ENCODE results near the gene TEX52. TPM values are rescaled to one million over a fixed set of nuclear protein-coding genes. Genes with fewer than 3 reads are reported as not detected.

TEX52 gene
- total RNA-seq = not detected in 2 replicates

DNA sequence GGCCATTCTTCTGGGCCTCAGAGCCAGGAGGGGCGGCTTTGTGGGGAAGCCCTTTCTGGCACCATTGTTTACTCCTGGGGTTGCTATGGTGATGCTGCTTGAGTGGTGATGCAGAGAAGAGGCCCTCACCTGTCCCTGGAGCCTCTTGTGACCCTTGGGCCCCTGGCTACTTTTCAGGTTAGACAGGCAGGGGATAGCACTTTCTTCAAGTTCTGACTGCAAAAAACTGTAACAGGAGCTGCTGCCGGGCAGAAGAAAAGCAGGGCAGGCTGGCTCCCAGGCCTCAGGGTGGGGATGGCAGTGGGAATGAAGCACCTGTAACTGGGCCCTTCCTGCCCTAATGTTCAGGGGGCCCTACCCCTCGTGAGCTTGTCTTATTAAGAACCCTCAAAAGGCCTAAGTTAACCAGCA is at the start of gene TEX52:
TSS of gene TEX52 (minus strand) at position 19 of the 411 bp plus-strand sequence. CDS start at position 6, 13 bp downstream.

DNA sequence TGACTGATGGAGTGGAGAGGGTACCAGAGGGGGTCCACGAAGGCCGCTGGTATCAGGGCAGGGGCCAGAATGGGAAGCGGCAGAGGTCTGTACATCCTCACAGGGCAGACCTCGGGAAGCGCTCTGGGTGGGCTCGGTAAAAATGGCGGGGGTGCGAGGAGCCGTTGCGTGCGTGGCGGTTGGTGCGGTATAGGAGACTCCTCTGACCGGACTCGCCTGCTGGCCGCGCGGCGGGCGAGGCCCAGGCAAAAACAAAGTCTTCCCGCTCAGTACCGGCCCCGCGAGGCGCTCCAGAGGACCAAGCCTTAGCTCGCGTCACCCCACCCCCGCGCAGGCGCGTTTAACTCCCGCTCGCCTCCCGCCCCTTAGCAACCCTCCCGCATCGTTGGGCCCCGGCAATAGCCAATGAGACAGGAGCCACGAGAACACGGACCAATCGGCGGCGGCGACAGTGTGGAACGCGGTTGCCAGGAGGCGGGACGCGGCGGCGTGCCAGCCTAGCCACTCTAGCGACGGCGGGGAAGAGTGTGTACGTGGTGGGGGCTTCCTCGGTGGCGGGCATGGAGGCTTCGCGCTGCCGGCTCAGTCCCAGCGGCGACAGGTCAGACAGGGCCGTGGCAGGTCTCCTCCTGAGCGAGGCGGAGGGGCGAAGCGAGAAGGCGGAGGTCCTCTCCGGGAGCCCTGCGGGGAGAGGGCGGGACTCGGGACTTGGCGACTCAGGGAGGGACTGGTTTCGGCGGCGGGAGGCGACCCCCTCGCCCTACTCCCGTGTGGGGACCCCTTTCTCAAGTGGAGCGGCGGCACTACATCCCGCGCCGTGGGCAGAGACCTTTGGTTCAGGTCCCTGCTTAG is 33.8 kb upstream of the TEX52 start, which contains the start of gene TULP3:
TSS of gene TULP3 (plus strand) at position 504 of the 852 bp plus-strand sequence. CDS start at position 561, 57 bp downstream.

DNA sequence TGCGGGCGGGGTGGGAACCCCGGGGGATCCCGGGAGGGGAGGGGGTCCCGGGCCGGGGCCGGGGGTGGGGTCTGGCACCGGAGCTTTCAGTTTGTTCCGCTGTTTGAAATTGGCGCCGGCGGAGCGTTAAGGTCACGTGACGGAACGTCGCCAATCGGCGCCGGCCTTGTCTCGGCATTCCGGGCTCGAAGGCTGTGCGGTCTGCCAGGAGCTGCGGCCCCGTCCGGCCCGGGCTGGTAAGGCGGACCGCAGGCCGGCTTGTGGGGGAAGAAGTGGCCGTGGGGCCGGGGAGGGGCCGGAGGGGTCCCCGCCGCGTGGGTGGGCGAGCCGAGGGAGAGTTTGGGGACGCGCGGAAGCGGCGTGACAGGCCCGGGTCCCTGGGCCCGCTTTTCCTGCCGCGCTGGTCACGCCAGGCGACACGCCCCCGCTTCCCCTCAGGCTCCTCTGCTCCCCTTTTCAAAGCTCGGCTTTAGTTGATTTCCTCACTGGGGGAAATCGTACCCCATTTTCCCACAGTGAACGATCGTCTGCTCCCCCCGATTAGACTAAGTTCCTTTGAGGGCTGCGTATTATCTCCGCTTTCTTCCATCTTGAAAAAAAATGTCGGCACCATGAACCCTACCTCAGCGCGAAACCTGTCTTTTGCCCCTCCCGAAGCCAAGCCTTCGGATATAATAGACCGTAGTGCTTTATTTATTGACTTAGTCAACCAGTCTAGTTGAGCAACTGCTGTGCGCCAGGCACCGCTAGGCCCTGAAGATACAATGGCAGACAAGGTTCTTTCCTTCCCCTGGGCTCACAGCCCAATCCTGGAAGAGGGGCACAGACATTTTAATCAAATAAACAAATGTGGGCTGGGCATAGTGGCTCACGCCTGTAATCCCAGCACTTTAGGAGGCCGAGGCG is 20.5 kb upstream of the TEX52 start, which contains the start of the genes FOXM1 and RHNO1:
TSS of gene FOXM1 (minus strand) at position 128 of the 906 bp plus-strand sequence. CDS start 2,696 bp downstream, outside the sequence.
TSS of gene RHNO1 (plus strand) at position 177 of the 906 bp plus-strand sequence. CDS start 8,144 bp downstream, outside the sequence.

DNA sequence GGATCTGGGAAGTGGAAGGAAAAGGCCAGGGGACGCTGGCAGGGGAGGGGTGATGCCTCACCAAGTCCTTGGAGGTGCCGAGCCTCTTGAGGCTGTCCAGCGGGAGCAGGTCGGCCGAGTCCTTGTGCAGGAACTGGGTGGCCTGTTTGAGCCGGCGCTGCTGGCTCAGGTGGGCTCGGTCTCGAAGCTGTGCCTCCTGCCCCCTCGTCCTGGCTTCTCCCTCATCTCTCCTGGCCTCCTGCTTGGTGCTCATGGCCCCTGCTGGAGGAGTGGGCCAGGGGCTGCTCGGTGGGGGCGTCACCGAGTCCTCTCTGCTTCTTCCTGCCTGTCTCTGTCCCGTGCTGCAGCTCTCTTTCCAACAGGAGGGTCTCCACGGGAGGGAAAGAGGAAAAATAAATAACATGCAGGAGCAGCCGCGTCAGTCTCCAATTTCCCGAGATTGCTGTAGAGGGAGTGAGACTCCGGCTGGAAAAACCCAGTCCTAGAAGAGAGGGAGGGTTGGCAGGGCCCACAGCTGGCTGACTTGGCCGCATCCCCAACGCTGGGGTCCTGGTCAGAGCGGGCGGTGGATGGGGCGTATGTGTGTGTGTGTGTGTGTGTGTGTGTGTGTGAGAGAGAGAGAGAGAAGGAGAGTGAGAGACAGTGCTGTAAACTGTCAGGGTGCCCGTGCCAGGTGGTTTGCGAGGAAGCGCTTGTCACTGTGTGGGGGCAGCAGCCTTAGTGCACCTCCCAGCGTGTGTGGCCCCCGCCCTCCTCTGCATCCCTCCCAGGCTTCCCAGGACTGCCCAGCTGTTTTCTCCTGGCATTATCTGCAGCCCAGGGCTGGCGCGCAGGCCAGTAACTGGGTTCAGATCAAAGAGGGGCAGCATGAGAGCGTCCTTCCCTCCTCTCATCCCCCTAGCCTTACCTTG is 22.0 kb downstream of the TEX52 start, which contains the start of gene NRIP2:
TSS of gene NRIP2 (minus strand) at position 455 of the 911 bp plus-strand sequence. CDS start at position 403, 52 bp downstream.

DNA sequence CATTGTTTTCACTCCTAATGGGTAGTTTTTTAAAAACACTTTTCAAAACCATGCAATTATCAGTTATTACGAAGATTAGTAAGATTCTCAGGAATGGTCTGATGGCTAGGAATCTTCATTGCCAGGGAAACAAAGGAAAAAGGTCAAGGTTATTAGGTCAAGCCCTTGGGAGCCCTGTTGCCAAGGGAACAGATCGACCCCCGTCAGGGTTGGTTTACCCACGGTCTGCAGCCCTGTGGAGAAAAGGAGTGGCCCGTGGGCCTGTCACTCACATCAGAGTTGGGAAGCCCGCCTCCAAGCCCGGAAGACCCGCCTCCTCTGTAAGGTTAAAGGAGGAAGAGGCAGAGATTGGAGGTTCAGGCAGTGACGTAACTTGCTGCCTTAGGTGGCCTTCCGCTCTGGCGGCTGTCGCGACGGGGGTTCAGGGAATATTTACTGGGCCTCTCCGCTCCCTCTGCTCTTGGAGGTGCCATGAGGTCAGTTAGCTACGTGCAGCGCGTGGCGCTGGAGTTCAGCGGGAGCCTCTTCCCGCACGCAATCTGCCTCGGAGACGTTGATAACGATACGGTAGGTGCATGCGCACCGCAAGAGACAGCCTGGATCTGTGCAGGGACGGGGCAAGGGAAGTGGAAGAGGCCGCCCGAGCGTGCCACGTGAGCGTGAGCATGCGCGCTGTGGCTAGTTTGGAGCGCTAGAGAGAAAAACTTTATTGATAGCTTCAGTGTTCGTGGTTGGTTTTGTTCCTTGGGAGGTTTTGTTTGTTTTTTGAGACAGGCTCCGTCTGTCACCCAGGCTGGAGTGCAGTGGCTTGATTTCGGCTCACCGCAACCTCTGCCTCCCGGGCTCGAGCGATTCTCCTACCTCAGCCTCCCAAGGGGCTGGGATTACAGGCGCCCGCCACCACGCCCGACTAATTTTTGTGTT is 44.3 kb downstream of the TEX52 start, which contains the start of gene ITFG2:
TSS of gene ITFG2 (plus strand) at position 379 of the 924 bp plus-strand sequence. CDS start at position 472, 93 bp downstream.

Other genes starting within 250 kb of the TEX52 start
- gene FKBP4, start 62.1 kb downstream of the TEX52 start, total RNA-seq = 29.2 and 60.3 TPM in 2 replicates
- gene ITFG2, start 44.4 kb downstream of the TEX52 start, total RNA-seq = 18.4 and 21.6 TPM in 2 replicates
- under 0.01 TPM in 1 of 2 replicates, not detected in the other for gene NRIP2, start 22.0 kb downstream of the TEX52 start, total RNA-seq
- gene FOXM1, start 20.1 kb upstream of the TEX52 start, total RNA-seq = 9.9 and 84.1 TPM in 2 replicates
- 18.3 and 49.9 TPM in 2 replicates for gene RHNO1, start 20.2 kb upstream of the TEX52 start, total RNA-seq
- gene TULP3, start 33.9 kb upstream of the TEX52 start, total RNA-seq = 16.6 and 21.8 TPM in 2 replicates
- 62.4 and 77.7 TPM in 2 replicates for gene TEAD4, start 102.4 kb upstream of the TEX52 start, total RNA-seq
- 24.9 and 35.2 TPM in 2 replicates for gene TSPAN9, start 220.3 kb upstream of the TEX52 start, total RNA-seq

All from mesangial cell (primary cell).